Adrenal gland (tissue), 5 donors: ENCODE results near the gene CBY2.

Source experiments
- POLR2A ChIP-seq, 2 donors: fragments of 450-650 bp; IDR thresholded peaks; one replicate each; pipeline ENCODE4 v1.6.1; 2017; ENCODE audit warnings: antibody characterized with exemption in 2 of 2, mild to moderate bottlenecking in 2 of 2, moderate library complexity in 1 of 2
- TF ChIP-seq, protein P1 (sequence below), 6 experiments: fragments of 450-650 bp in 4 of 6; fragments of 200-600 bp in 2 of 6; sonication (generic) in 1 of 6; IDR thresholded peaks; 1 replicate in 5 of 6; 2 replicates in 1 of 6; pipeline versions ENCODE4 v1.5.1 to v1.8.0; 2016 to 2021; ENCODE audit warnings: antibody characterized with exemption in 6 of 6, mild to moderate bottlenecking in 2 of 6, moderate library complexity in 1 of 6
- donor health status: DM: no; HTN: no; CAD: no.

DNA sequence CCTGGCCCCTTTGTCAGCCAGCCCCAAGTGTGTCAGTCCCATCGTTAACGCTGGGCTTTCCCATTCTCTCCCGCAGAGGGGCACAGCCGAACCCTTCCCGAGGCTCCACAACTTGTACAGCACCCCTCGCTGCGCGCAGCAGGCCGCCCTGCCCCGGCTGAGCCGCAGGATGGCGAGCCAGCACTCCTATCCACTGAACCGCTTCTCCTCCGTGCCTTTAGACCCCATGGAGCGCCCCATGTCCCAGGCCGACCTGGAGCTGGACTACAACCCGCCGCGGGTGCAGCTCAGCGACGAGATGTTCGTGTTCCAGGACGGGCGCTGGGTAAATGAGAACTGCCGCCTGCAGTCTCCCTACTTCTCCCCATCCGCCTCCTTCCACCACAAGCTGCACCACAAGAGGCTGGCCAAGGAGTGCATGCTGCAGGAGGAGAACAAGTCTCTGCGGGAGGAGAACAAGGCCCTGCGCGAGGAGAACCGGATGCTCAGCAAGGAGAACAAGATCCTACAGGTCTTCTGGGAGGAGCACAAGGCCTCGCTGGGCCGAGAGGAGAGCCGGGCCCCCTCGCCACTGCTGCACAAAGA, 11.1 kb downstream of the CBY2 start:
- TF ChIP-seq, protein P1, sequence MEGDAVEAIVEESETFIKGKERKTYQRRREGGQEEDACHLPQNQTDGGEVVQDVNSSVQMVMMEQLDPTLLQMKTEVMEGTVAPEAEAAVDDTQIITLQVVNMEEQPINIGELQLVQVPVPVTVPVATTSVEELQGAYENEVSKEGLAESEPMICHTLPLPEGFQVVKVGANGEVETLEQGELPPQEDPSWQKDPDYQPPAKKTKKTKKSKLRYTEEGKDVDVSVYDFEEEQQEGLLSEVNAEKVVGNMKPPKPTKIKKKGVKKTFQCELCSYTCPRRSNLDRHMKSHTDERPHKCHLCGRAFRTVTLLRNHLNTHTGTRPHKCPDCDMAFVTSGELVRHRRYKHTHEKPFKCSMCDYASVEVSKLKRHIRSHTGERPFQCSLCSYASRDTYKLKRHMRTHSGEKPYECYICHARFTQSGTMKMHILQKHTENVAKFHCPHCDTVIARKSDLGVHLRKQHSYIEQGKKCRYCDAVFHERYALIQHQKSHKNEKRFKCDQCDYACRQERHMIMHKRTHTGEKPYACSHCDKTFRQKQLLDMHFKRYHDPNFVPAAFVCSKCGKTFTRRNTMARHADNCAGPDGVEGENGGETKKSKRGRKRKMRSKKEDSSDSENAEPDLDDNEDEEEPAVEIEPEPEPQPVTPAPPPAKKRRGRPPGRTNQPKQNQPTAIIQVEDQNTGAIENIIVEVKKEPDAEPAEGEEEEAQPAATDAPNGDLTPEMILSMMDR (IDR thresholded peaks at IDR 0.05), result no peak
- TF ChIP-seq POLR2A (IDR thresholded peaks at IDR 0.05), result no peak
